ENCODE results near the gene WDTC1.

DNA sequence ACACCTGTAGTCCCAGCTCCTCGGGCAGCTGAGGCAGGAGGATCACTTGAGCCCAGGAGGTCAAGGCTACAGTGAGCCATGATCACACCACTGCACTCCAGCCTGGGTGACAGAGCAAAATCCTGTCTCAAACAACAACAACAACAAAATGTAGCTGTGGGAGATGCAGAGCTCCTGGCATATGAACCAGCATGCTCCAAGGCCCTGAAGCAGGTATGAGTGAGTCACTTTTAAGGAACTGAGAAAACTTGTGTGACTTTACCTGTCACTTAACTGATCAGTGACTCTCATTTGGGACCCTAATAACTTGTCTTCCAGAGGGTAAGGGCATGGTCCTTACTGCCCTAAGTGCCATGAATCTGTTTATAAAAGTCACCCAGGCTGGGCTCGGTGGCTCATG, 68.2 kb downstream of the WDTC1 start:
- TF ChIP-seq, protein P1, sequence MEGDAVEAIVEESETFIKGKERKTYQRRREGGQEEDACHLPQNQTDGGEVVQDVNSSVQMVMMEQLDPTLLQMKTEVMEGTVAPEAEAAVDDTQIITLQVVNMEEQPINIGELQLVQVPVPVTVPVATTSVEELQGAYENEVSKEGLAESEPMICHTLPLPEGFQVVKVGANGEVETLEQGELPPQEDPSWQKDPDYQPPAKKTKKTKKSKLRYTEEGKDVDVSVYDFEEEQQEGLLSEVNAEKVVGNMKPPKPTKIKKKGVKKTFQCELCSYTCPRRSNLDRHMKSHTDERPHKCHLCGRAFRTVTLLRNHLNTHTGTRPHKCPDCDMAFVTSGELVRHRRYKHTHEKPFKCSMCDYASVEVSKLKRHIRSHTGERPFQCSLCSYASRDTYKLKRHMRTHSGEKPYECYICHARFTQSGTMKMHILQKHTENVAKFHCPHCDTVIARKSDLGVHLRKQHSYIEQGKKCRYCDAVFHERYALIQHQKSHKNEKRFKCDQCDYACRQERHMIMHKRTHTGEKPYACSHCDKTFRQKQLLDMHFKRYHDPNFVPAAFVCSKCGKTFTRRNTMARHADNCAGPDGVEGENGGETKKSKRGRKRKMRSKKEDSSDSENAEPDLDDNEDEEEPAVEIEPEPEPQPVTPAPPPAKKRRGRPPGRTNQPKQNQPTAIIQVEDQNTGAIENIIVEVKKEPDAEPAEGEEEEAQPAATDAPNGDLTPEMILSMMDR (IDR thresholded peaks at IDR 0.05; ENCODE audit: low read length) = no peak
- TF ChIP-seq EZH2 (IDR thresholded peaks at IDR 0.05; ENCODE audit: borderline replicate concordance, low read length) = no peak
